ENCODE results near the gene MRPS18A. TPM values are rescaled to one million over a fixed set of nuclear protein-coding genes. Genes with fewer than 3 reads are reported as not detected.

MRPS18A gene
- total RNA-seq, 4 donors from 2014 or later = 43.7 to 57.4 (median 51.4) TPM

- H3K27me3 ChIP-seq = no peaks in the 10 kb centered on the region
- H3K4me3 ChIP-seq = no peak overlapping the region
- DNase-seq = no peak
- WGBS, 2 donors = 77 to 92% methylated on average over 13 of the region's 13 CpGs
- H3K27ac ChIP-seq = peak overlapping the region in 1 of 4 donors; percentile 61
- no peaks in the 10 kb centered on the region for H3K36me3 ChIP-seq
- TF ChIP-seq CTCF (IDR thresholded peaks at IDR 0.05) (no peak), POLR2A (IDR thresholded peaks at IDR 0.05) (no peak)
- no peaks in the 10 kb centered on the region for H3K9me3 ChIP-seq
- intact Hi-C loops (cut with DNase I) = no loop called here
- H3K4me1 ChIP-seq = peaks cover 4 to 41% (median 24%) of the 10 kb centered on the region in 3 donors
Observed at GRCh38 chr6:43713643-43714310, 26.2 kb upstream of the MRPS18A start.

- no peaks in the 10 kb centered on the region for H3K36me3 ChIP-seq
- peaks cover 6 to 39% (median 23%) of the 10 kb centered on the region in 3 donors for H3K4me1 ChIP-seq
- intact Hi-C loops (cut with DNase I) = no loop called here
- H3K27me3 ChIP-seq = no peaks in the 10 kb centered on the region
- DNase-seq = no peak
- 78 to 81% methylated on average over 6 of the region's 6 CpGs for WGBS, 2 donors
- no peak for TF ChIP-seq CTCF (IDR thresholded peaks at IDR 0.05)
- TF ChIP-seq POLR2A (IDR thresholded peaks at IDR 0.05) = no peak
- no peak overlapping the region for H3K27ac ChIP-seq
- H3K9me3 ChIP-seq = no peaks in the 10 kb centered on the region
- no peak overlapping the region for H3K4me3 ChIP-seq
Observed at GRCh38 chr6:43712579-43712978, 25.0 kb upstream of the MRPS18A start.

GRCh38 chr6:43710576-43710975, 23.0 kb upstream of the MRPS18A start:
- H3K36me3 ChIP-seq = no peaks in the 10 kb centered on the region
- intact Hi-C loops (cut with DNase I) = no loop called here
- H3K27ac ChIP-seq = no peak overlapping the region
- no peaks in the 10 kb centered on the region for H3K9me3 ChIP-seq
- H3K4me3 ChIP-seq = no peak overlapping the region
- no peaks in the 10 kb centered on the region for H3K27me3 ChIP-seq
- DNase-seq = no peak
- WGBS, 2 donors = 77 to 79% methylated on average over 4 of the region's 4 CpGs
- H3K4me1 ChIP-seq = peaks cover 18 to 40% (median 23%) of the 10 kb centered on the region in 3 donors
- TF ChIP-seq POLR2A (IDR thresholded peaks at IDR 0.05) (no peak), CTCF (IDR thresholded peaks at IDR 0.05) (no peak)

- no peaks in the 10 kb centered on the region for H3K9me3 ChIP-seq
- intact Hi-C loops (cut with DNase I) = no loop called here
- peak overlapping the region in 3 of 4 donors; percentile 74 to 76 (median 75) for H3K27ac ChIP-seq
- 75% methylated on average over 7 of the region's 7 CpGs for WGBS, 2 donors
- no peak for TF ChIP-seq CTCF (IDR thresholded peaks at IDR 0.05)
- TF ChIP-seq POLR2A (IDR thresholded peaks at IDR 0.05) = no peak
- H3K4me3 ChIP-seq = no peak overlapping the region
- H3K36me3 ChIP-seq = no peaks in the 10 kb centered on the region
- no peak for DNase-seq
- H3K4me1 ChIP-seq = peaks cover 18 to 40% (median 21%) of the 10 kb centered on the region in 3 donors
- no peaks in the 10 kb centered on the region for H3K27me3 ChIP-seq
Observed at GRCh38 chr6:43709654-43710303, 22.2 kb upstream of the MRPS18A start.

- TF ChIP-seq POLR2A (IDR thresholded peaks at IDR 0.05) (no peak), CTCF (IDR thresholded peaks at IDR 0.05) (no peak)
- intact Hi-C loops (cut with DNase I) = no loop called here
- WGBS, 2 donors = 34 to 43% methylated on average over 5 of the region's 5 CpGs
- Histone ChIP-seq H3K27me3 (no peaks in the 10 kb centered on the region), H3K9me3 (no peaks in the 10 kb centered on the region), H3K27ac (peak overlapping the region in 3 of 4 donors; percentile 74 to 76 (median 75)), H3K36me3 (no peaks in the 10 kb centered on the region), H3K4me1 (peaks cover 20 to 48% (median 21%) of the 10 kb centered on the region in 3 donors), H3K4me3 (no peak overlapping the region)
- DNase-seq = no peak
Observed at GRCh38 chr6:43708860-43709653, 21.5 kb upstream of the MRPS18A start.

All from esophagus squamous epithelium (tissue), 5 donors.